Measurements from ENCODE around the gene IRF2BP2.
A peak's percentile ranks its signal among the peaks of the same experiment; 100 is the strongest.

Gene IRF2BP2

DNA sequence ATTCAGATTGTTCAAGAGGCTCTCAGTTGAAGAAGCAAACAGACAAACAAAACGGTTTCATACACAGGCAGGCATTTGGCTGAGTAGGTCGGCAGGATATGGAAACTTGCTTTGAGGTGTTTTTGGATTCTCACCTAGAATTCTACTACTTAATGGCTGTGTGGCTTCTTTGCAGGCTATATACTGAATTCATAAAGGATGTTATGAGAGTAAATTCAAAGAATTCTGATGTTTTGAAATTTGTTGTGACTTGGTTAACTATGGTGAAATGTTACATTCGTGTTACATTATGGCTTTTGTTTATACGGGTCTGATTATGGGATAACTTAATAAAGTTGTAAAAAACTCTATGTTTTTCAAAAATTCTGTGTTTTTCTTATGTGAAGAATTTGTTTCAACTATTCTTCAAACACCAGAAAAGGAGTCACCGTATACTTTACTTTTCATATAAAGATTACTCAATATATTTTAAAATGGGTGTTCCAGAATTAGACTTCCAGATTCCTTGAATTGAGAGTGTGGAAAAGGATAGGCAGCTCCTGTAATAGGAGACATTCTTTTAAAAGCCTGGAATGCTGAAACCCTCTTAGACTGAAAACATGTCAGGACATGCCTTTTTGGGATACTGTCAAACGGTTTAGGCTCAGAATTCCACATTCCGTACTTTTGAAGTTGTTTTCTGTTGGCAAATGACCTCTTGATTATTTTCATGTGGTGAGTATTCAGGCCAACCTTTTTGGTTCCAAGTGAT lies 8.2 kb upstream of the IRF2BP2 start:
- TF ChIP-seq CTCF (IDR thresholded peaks at IDR 0.05; ENCODE audit: low read depth, low read length), result no peak
- no peak overlapping the region for H3K4me3 ChIP-seq (ENCODE audit: low read depth, low read length)

DNA sequence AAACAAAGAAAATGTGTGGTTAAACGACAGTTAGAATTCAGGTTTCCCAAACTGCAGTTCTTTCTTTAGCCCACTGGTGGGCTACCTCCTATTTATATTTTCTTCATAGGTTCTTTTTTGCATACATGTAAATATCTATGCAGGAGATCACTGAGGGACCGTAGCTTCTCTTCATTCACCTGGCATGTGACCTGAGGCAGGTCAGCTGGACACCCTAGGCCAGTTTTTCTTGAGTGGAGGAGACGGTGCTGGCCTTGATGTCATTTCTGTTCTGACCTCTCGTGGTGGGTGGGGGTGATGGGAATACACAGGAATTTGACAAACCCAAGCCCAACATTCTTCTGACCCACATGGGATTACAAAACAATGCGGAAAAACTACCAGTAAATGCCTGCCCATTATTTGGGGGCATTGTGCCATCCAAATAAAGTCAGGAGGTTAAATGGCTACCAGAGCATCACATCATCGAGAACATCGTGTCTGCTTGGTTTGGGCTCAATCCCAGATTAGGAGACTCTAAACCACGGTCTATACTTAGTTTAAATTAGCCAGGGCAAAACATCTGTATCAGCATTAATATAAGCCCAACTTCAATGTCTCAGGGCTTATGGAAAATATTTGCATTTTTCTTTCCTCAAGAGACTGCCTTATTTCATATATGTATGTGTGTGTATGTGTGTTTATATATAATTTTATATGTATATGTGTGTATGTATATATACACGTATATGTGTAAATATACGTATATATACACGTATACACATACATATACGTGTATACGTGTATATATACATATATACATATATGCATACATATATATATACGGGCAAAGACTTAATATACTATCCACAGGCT lies 7.4 kb upstream of the IRF2BP2 start:
- H3K4me3 ChIP-seq (ENCODE audit: low read depth, low read length), result no peak overlapping the region
- TF ChIP-seq CTCF (IDR thresholded peaks at IDR 0.05; ENCODE audit: low read depth, low read length), result no peak

DNA sequence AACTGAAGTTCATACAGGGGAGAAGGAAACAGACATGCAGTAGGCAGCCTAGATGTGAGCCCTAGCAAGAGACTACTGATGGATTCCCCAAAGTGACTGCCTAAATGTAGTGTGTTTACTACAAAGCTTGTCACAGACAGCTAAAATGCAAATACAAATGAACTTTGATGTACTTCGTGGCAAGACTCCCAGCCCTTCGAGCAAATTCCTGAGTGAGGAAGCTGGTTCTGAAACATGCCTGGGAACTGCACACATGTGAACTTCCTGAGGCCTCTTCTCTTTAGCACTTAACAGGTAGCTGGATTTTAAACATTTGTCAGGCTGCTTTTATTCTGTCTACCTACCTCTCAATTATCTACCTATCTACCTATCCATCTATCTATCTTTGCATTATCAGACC lies 6.7 kb upstream of the IRF2BP2 start:
- no peak for TF ChIP-seq CTCF (IDR thresholded peaks at IDR 0.05; ENCODE audit: low read depth, low read length)
- H3K4me3 ChIP-seq (ENCODE audit: low read depth, low read length), result no peak overlapping the region

DNA sequence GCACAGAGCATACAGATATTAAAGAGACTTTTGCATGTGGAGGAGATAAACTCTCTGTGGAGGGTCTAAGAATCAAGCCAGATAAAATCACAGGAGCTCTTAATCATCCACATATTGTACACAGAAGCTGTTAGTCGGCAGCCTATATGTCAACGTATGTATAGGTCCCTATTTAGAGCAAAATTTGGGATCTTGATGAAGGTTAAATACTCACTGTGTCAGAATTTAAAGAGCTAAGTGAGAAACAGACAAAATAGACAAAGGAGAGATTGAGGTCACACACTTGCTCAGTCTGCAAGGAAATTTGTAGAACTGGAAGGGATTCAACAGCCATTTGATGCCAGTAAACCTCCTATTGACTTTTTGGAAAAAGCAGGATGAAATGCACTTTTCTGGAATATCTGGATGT lies 4.1 kb upstream of the IRF2BP2 start:
- H3K4me3 ChIP-seq (ENCODE audit: low read depth, low read length), result no peak overlapping the region
- TF ChIP-seq CTCF (IDR thresholded peaks at IDR 0.05; ENCODE audit: low read depth, low read length), result no peak

DNA sequence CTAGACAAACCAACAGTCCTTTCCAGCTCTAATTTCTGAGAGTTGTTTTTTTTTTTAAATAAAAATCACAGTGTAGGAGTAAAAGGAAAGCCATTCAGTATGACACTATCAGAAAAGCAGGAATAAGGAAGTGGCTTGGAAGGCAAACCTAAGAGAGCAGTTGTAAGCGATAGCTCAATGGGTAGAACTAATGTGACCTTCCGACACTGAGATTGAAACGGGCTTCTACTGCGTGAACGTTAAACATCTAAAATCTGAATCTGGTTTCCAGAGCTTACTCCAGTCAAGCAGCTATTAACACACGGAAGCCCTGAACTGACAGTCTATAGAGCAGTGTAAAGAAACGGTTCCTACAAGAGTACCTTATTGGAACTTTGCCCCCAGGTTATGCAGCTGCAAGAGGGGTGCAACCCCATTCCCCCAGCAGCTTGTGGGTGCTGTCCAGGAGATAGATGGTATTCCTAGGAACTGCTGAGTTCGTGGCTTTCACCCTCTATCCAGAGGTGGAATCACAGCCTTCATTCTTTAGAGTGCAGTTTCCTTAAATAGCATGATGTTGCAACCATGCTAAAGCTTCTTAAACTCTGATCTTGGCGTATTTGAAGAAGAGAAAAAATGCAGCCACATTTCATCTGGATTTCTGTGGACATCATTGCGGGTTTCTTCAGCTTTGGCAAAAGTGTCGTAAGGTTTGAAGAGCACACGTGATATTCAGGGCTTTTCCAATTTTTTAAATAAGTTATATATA lies 3.3 kb upstream of the IRF2BP2 start:
- peak overlapping the region; percentile 45 for H3K4me3 ChIP-seq (ENCODE audit: low read depth, low read length)

GRCh38 chr1:234612352-234613127 lies 2.6 kb upstream of the IRF2BP2 start:
- H3K4me3 ChIP-seq (ENCODE audit: low read depth, low read length), result peak overlapping the region; percentile 45
- no peak for TF ChIP-seq CTCF (IDR thresholded peaks at IDR 0.05; ENCODE audit: low read depth, low read length)

More for the DNA sequence above, 3.3 kb upstream of the IRF2BP2 start:
- TF ChIP-seq CTCF (IDR thresholded peaks at IDR 0.05; ENCODE audit: low read depth, low read length), result no peak

Data from WI38 (cell line).